Fibroblast of the aortic adventitia (primary cell): ENCODE results near the gene MAPK7. TPM values are rescaled to one million over a fixed set of nuclear protein-coding genes. Genes with fewer than 3 reads are reported as not detected.

ENCODE experiments used
- DNase-seq: peaks from one replicate; pipeline ENCODE4 v3.0.0-alpha.2; 2010; ENCODE audit warnings: low read depth
- H3K4me3 ChIP-seq: 2 replicates; pipeline ENCODE4 v1.5.1; 2011; ENCODE audit warnings: low read depth, mild to moderate bottlenecking, control low read depth, low read length, moderate library complexity
- total RNA-seq: library from RNA; depleted of rRNA; stranded (reverse); fragments of >200 nt; gene quantifications from 2 replicates; pipeline ENCODE4 v1.2.3, GENCODE V29; 2012; ENCODE audit warnings: low replicate concordance
- TF ChIP-seq, protein P1 (sequence below): IDR thresholded peaks from 2 replicates; pipeline ENCODE4 v1.5.1; 2011; ENCODE audit warnings: mild to moderate bottlenecking, low read length, control low read depth, inconsistent platforms; ENCODE audit not compliant: insufficient read depth

The MAPK7 gene
- total RNA-seq, 1 donor = 24.0 TPM

DNA sequence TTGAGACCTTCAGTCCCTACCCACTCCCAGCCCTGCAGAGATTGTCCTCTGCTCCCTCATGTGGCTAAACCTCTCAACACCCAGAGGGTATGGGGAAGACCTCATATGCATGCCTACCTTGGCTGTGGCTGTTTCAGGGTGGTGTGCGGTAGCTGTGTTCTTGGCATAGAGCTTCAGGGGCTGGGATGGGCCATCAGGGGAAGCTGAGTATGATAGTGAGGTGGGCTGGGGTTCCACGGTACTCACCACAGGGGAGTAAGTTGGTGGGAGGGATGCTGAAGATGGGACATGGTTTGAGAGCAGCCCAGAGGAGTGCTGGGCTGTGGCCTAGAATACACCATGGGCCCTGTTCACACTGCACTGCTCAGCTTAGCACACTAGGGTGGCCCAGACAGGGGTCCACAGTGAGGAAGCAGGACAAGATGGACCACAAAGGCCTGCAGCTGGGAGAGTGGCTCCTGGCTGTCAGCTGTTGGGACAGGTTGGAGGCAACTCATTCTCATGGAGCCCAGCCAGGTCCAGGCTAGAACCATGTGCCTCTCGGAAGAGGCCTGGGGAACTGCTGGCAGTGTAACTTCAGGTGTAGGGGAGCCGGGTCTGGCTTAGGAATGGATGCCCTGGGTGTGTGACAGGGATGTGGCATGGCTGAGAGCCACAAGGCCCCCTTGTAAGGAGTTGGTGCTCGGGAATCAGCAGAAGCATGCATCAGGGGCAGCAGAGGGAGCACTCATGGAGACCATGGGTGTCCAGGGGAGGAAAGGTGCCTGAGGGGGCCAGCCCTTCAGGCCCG is 5.6 kb downstream of the MAPK7 start:
- TF ChIP-seq, protein P1, sequence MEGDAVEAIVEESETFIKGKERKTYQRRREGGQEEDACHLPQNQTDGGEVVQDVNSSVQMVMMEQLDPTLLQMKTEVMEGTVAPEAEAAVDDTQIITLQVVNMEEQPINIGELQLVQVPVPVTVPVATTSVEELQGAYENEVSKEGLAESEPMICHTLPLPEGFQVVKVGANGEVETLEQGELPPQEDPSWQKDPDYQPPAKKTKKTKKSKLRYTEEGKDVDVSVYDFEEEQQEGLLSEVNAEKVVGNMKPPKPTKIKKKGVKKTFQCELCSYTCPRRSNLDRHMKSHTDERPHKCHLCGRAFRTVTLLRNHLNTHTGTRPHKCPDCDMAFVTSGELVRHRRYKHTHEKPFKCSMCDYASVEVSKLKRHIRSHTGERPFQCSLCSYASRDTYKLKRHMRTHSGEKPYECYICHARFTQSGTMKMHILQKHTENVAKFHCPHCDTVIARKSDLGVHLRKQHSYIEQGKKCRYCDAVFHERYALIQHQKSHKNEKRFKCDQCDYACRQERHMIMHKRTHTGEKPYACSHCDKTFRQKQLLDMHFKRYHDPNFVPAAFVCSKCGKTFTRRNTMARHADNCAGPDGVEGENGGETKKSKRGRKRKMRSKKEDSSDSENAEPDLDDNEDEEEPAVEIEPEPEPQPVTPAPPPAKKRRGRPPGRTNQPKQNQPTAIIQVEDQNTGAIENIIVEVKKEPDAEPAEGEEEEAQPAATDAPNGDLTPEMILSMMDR = no peak
- DNase-seq = peak; percentile 35
- H3K4me3 ChIP-seq = peak overlapping the region; percentile 28

DNA sequence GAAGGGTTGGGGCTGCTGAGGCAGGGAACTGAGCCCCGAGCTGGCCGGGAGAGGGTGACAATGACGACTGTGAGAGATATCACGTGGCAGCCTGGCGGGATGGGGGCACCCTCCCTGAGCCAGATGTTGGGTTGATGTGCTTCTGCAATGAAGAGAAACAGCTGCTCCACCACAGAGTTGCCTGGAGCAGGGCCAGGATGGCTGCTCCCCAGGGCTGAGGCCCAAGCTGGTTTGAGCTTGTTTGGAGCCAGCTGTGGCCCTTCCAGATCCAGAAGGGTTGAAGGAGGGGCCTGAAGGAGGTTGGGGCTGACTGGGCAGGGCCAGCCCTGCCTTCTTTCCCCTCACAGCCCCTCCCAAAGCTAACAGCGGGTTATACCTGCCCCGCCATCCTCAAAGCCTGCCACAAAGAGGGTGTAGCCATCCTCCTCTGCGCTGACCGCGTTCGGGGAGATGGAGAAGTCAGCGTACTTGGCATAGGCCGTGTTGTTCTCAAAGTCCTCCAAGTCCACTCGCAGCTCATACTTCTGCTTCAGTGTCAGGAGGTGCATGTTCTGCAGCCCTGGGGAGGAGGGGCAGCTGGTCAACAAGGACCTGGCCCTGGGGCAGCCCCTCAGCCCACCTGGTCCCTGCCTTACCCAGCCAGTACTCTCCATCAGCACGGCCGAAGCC is 6.6 kb downstream of the MAPK7 start:
- TF ChIP-seq, protein P1 = no peak
- DNase-seq = peak; percentile 98
- peak overlapping the region; percentile 78 for H3K4me3 ChIP-seq

DNA sequence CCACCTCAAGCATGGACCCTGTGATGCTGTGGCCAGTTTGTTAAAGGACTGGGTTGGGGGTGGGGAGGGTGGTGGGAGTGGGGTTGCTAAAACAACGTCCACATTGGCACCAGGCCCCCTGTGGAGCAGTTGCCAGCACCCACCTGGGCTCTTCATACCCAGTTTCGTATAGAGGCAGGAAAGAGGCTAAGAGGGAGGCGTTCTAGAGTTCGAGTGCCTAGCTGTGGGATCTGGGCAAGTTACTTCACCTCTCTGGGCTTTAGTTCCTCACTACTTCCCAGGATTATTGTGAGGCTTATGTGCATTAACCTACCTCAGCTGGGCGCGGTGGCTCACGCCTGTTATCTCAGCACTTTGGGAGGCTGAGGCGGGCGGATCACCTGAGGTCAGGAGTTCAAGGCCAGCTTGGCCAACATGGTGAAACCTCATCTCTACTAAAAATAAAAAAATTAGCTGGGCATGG is 7.3 kb downstream of the MAPK7 start:
- H3K4me3 ChIP-seq = peak overlapping the region; percentile 78
- TF ChIP-seq, protein P1 = no peak
- DNase-seq = no peak

DNA sequence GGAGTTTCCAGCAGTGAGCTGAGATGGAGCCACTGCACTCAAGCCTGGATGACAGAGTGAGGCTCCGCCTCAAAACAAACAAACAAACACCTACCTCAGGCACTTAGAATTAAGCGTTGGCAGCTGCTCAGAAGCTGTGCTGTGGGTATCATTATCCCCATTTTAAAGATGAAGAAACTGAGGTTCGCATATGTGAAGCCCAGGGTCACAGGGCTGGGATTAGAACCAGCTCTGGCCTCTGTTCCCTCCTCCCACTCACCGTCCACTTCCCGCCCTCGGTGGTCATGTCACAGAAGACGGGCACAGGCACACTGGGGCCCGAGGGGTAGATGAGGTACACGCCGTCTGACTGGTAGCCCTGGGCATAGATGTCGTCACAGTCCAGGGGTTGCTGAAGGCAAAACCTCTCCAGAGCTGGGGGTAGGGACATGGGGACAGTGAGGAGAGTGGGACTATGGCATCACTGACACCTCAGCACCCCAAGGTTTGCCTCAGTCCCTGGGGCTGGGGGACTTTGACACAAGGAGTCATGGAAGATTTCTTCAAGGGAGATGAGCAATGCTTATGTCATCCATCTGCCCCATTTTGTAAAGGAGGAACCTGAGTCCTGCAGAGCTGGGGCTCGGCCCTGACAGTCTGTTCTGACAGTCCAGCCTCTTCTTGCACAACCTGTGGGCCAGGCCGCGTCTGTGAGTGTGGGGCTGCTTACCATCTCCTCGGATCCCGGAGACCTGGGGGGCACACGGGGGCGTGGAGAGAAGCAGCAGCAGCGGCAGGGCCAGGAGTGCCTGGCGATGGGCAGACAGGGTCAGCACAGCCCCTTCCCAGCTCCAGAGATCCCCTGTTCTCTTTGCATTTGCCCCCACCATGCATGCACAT is 8.0 kb downstream of the MAPK7 start:
- peak overlapping the region; percentile 78 for H3K4me3 ChIP-seq
- TF ChIP-seq, protein P1 = no peak
- peak; percentile 79 for DNase-seq

DNA sequence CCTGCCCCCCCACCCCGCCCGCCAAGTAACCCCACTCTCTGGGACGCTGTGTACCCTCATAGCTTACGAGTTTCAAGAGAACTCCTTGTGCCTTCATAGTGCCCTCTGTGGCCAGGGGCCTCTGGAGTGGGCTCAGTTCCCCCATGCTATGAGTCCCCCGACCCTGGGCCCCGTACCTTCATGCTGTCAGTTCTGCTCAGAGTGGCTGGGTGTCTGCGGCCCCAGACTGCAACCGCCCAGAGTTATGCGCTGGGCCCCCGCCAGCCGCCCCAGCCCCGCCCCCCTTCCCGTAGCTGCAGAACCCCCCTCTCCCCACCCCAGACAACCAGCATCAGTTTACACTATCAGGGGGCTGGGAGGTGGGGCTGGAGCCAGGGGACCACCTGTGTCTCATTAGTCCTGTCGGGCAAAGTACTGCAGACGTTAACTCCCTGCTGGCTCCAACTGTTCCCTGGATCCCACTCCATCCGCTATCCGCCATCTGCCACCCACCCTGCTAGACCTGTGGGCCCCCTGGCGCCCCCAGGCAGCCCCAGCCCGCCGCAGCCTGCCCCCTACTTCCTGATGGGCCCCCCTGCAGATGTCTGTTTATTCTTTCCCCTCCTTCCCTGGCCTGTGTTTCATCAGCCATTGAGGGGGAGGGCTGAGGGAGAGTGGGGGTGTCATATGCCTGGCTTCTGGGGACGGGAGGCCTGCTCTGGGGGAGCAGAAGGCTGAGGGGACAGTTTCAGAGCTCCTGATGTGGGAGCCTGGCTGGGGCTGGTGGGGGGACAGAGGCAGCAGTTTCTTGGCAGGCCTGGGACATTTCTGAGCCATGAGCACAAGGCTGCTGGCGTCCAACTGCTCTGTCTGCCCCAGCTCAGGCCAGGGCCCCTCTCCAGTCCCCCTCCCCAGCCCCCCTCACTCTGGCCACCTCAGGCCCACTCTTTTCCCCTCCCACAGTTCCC is 8.9 kb downstream of the MAPK7 start, which contains the start of gene MFAP4:
Gene MFAP4, minus strand, starts transcription at position 217 of the 947 bp plus-strand sequence. Its CDS starts 35 bp downstream, at position 182.
- H3K4me3 ChIP-seq = peak within 1 kb of the TSS; percentile 78
- TF ChIP-seq, protein P1 = no peak
- peak; percentile 98 for DNase-seq
